Kasumi-1 (cell line): ENCODE results near the gene MFRP.

Source experiments
- DNase-seq, 2 experiments: peaks; one replicate each; lab custom pipeline; 2025; lab: John Stamatoyannopoulos, UW

MFRP gene

DNA sequence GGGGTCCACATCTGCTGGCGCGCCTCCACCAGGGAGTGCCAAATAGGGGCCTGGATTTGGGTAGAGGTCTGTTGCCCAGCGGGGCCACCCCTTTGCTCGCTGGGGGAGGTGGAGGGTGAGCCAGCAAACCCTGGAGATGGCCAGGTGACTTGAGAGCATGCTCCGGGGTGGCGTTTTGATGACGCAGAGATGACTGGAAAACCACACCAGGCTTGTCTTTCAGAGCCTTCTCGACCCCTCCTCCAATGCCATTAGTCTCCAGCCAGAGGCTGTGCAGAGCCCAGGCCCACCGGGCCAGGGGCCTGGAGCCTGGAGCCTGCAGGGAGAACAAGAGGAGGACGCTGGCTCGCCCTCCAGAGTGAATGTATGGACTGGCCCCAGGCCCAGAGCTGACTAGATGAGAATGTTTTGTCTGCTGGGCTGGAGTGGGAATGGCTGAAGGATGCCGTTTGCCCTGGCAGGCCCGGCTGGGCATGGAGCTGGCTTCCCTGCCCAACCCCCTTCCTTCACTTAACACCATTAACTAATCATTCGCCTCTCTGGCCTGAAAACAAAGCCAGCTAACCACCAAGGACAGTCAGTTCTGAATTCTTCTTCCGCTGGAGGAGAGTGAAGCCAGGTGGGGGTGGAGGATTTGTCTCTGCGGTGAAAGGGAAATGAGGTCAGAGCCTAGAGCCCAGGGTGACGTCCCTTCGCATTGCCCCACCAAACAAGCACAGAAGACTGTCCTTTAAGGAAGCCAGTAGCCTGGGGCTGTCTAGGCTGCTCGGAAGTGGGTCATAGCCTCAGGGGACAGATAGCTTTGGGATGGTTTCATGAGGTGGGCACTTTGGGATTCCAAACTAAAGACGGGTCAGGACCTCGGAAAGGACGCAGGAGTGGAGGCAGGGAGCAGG lies 28.0 kb downstream of the MFRP start:
- DNase-seq, result no peak

DNA sequence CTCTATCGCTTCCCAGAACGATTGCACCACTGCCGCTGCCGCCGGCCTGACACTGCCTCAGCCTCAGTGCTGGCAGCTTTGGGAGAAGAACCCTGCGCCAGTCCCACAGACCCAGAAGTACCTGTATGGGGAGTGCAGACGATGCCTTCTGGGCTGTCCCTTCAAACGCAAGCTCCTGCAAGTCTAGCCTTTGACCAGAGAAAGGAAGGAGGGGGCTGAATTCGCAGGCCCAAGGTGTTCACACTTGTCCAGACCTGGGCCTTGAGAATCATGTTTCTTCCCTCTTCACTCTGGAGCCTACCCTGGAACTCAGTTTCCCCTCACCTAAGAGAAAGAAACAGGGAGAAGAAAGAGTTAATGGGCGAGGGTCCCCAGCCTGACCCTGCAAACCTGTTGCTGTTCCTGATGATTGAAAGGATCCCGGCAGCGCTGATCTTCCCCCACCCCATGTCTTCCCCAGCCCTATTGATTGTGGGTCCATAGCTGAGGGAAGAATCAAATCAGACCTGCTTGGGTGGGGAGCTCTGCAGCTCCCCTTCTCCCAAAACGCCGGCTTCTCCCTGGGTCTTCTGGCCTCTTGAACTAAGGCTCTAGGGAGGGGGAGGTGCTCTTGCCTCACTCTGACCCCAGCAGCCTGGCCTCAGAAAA lies 28.8 kb downstream of the MFRP start:
- DNase-seq, result no peak

DNA sequence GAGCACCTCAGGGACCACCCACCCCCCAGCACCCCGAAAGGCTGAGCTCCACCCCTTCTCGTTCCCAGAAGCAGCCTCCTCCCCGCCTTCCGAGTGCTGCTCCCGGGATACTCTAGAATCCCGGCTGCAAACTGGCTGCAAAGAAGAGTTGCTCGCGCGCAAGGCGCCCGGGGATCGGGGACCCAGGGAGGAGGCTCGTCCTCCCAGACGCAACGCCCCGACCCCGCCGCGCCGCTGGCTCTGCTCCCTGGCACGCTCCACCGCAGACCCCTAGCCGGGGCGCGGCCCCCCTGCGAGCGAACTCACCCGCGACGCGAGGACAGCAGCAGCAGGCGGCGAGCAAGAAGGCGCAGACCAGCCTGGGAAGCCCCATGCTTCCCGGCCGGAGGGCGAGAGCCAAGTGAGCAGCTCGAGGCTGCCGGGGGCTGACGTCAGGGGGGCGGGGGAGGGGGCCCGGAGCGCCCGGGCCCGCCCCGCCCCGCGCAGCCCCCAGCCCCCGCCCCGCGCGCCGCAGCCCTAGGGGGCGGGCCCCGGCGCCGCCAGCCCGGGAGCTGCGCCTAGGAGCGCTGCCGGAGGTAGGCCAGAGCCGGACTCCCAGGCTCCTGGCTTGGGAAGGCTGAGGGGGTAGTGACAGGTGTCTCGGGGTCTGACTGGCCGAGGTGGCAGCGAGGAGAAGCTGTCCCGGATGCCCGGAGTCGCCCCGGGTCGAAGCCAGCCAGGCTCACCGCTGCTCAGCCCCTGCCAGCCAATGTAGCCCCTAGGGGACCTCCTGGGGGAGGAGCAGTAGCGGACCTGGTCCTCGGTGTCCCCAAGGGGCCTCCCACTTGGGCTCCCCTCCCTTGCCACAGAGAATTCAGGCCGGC lies 29.5 kb downstream of the MFRP start, which contains the start of gene MCAM:
Gene MCAM, minus strand, starts transcription at position 402 of the 863 bp plus-strand sequence. Its CDS starts 29 bp downstream, at position 373.
- no peak for DNase-seq

DNA sequence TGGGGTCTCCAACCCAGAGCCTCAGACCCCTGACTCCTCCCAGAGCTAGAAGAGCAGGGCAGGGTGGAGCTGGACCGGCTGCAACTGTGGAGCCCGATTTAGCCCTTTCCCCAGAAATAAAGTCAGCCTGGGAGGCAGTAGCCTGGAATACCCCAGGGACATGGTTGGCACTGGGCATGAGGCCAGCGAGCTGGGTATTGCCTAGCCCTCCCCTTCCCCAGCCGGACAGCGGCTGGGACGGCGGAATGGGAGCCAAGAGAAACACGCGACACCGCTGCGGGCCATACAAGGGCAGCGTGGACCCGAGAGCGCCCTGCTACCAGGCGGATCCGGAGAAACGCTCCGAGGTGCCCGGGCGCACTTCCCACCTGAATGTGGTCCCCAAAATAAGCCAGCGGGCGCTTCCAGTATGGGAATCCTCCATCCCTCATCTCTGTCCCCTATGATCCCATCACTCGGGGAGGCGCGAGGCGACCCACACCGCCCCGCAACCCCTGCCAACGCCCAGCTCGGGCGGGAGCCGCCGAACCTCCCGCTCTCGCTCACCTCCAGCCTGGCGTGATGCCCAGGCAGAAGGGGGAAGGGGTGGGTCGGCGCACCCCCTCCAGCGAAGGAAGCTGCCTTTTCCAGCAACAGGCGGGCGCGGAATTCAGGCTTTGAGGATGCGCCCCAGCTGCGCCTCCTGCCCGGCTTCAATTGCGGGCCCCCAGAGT lies 30.3 kb downstream of the MFRP start:
- no peak for DNase-seq

DNA sequence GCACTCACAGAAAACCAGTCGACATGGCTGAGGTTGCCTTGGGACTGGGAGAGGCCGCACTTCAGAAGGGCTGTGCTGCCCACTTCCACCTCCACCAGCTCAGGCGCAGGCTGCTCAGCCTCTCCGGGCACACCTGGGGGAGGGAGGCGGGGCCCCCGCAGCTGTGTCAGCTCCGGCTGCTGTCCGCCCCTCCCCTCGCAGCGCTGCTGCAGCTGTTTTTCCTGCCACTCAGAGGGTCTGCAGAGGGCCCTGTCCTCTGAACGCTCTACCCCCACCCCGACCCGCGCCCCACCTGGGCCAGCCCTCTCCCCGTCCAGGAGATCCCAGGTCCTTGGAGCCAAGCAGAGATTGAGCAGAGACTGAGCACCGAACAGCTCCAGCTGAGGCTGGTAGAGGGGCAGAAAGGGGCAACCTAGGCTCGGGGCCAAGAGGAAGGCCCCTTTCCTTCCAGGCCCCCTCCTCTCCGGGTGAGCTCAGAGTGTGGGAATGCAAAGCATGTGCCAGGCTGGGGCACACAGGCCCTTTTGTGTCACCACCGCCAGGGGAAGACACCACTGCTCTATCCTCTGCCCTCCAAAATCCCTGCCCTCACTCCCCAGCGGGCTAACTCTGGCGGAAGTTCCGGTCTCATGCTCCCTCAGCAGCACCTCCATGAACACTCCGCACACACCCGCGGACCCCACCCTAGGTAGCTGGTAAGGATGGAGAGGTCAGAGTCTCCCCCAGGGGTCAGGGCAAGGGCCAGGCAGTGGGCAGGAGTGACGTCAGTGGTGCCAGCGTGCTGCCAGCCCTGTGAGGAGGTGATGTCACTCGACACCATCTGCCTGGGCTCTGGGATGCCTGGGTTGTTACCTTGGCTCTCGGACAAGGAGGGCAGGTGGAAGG lies 31.1 kb downstream of the MFRP start:
- DNase-seq, result no peak

DNA sequence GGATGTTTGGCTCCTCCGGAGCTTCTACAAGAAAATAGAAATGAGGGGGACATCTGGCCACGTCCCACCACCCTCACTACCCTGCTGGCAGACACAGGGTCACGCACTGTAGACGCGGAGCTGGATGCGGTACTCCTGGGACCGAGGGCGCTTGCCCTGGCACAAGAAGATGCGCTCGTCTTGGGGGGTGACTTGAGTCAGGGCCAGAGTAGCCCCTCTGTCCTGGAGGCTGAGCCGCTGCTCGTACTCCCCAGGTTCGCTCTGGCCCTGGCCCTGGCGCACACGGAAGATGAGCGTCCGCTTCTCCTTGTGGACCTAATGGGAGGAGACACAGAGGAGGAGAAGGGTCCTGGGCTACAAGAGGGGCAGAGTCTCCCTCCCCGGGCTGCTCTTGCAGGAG lies 31.8 kb downstream of the MFRP start:
- DNase-seq, result no peak

DNA sequence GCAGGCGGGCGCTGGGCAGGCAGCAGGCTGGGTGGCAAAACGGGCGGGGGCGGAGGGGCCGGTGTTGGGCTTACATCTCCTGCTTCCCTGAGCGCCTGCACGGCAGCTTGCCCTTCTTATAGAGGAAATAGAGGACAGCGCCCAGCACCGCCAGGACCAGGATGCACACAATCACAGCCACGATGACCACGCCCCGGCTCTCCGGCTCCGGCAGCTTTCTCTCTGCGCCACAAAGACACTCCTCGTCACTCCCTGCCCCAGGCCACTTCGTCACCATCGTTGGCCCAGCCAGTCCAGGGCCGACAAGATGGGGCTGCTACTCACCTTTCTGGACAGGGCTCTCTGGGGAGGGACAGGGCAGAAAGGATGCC lies 35.8 kb downstream of the MFRP start:
- no peak for DNase-seq

DNA sequence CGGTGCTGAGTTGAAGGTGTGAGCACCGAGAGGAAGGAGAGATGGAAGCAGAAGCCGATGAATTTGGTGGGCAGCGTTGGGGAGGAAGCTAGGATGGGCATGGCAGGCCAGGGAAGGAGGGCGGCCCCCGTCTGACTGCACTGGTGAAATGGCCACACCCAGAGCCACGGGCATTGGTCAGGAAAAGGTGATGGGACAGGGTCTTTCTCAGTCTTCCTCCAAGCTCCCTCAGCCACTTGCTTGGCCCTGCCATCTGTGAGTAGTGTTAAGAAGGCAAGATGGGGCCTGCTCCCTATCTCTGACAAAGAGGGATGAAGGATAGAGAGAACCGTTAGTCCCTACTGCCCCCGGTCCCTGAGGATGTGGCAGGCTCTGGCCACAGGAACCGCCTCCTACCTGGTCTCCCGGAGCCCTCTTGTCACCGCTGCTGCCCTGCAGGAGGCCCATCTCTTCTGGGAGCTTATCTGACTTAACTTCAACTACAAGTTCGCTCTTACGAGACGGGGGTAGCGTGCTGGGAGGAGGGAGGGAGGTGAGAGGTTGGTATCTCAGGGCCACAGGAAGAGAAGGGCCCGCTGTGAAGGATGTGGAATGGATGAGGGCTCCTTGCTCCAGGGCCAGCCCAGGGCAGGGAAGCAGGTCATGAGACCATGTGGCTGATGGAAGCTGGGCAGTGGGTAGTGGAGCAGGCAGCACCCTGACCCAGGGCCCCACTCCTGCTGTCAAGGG lies 36.4 kb downstream of the MFRP start:
- DNase-seq, result no peak

DNA sequence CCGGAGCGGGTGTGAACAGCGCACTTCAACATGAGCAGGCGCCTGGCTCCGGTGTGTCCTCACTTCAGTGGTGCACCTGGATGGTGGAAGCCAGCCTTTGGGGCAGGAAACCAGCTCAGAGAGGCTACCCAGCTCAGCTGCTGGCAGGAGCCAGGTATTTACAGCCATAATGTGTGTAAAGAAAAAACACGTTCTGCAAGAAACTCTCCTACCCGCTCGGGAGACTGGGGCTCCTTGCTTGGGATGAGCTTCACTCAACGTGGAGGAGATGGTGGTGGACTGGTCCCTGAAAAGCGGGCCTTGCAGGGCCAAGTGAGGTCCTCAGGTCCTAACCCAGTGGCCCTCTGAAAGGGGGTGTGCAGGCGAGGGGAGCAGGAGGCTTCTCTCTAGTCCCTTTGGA lies 37.1 kb downstream of the MFRP start:
- DNase-seq, result no peak

DNA sequence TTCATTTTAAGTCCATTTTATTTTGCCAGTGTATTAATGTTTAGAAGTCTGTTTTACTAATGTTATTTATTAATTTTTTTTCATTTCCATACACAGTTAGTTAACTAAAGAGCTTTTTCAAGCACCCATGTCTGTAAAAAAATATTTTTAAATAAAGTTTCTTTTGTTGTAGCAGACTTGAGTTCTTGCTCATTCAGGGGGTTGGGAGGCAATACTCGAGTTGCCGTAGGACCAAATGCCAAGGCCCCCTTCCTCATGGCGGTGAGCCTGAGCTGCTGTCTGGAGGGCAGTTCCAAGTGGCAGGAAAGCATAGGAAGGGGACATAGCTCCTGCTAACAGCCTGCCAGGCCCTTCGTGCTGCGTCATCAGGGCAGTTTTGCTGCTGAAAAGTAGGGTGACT lies 38.5 kb downstream of the MFRP start:
- no peak for DNase-seq

DNA sequence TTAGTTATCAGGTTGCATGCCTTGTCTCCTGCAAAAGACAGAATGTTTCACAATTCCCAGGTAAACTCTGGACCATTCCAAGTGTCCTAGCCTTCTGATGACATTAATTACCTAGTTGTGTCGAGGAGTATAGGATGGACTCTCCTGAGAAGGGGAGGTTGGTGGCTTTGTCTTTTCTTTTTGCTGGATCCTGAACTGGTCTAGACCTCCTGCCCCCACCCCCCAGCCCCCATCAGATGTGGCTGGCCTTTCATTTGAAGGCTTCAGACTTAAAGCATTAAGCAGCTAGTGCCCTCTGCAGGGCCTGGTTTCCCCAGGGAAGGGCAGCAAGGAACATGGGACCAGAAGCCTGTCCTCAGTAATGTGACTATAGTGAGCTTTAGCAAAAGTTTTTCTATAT lies 39.3 kb downstream of the MFRP start:
- DNase-seq, result no peak

DNA sequence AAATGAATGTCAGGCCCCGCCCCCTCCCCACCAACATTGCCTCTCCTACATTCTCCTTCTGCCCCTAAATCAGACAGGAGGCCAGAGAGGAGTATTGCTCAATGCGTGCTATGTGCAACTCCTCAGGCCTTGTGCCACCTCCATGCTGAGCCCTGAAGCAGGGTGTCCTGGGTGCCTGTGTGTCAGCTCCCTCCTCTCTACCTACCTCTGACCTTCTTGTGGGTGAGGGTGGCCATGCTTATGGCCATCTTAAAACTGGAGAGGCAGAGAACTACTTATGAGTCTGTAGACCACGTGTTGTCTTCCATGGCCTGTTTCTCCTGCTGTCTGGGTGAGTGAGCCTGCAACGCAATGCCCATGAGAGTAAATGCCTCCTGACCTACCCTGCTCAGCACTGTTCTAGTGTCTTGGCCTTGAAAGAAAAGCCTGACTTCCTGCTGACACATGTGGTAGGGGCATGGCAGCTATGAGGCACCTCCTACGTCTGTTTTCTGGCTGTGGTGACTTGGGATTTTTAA lies 40.1 kb downstream of the MFRP start:
- no peak for DNase-seq

DNA sequence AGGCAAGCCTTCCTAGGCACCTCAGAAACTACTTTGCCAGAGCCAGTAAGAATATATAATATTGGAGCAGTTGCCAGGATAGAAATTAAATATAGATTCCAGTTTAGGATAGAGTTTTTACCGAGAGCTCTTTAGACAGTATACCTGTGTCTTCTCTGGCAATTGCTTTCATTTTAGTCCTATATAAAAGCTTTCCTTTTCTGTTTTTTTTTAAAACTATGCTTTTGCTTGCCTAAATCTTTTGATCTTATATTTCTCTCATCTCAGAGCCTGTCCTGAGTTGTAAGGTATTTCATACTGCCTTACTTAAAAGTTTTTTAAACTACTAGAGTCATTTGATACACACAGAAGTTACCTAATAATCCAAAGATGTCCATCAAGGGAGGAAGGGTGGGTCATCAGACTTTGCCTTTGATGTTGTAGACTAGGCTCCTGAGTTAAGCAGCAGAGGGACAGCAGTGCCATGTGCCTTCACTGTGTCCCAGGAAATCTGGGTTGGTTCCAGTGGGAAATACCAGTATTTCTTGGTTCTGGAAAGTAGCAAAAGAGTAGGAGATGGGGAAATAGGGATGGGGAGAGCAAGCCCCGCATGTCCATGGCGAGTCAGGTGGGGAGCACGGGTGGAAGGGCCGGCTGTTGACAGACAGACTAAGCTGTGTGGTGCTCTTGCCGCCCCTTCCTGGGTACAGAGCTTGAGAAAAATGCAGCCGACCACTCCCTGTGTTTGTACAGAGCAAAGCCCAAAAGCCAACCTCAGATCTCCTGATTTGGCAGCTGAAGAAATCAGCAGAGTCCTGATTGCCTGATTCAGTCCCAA lies 40.7 kb downstream of the MFRP start:
- DNase-seq, result no peak

DNA sequence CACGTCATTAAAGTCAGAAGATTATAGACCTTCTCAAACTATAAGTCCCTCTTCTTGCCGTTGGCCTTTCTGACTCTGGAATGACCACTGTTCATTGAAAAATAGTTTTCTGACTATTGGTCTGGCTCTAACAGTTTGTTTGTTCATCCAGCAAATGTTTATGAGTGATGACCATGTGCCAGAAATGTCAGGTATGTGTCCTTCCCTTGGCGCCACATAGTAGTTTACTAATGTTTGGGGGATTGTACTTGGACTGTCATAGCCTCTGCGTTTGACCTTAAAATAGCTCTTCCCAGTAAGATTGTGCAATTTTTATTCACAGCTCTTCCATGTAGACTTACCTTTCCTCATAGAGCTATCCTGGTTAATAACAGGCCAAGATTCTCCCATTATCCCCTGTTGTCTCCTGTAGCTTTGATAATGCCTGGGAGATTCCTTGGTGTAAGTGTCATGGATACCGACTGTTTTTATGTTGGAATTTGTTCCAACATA lies 43.2 kb downstream of the MFRP start:
- DNase-seq, result no peak

DNA sequence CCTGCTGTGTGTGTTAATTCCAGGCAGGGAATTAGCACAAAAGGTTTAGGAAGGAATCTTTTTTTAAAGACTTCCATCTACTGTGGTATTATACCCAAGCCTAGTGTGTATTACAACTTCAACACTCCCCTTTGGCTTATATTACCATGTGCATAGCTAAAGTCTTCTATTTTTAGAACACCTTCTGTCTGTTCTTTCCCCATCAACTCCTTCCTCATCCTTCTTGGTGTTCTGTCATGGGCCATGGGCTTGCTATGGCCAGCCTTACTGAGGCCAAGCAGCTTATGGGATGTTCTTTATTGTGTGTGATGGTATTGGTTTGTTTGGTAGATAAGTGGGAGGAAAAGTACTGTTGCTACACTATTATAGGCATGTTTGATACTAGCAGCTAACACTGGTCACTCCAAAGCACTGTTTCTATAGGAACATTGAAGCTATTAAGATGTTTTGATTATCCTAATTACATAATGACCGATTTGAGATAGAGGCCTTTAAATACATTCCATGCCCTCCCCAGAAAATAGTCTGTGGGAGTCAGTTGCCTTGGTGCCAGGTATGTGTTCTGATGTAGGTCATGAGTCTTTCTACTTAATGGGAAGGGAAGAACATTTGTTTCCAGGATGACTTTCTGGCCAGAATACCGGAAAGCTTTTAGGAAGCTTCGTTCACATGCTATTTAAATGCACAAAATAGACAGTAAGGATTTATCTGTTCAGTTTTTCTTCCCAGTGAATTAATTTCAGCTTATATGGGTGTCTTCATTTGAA lies 46.1 kb downstream of the MFRP start:
- DNase-seq, result no peak

DNA sequence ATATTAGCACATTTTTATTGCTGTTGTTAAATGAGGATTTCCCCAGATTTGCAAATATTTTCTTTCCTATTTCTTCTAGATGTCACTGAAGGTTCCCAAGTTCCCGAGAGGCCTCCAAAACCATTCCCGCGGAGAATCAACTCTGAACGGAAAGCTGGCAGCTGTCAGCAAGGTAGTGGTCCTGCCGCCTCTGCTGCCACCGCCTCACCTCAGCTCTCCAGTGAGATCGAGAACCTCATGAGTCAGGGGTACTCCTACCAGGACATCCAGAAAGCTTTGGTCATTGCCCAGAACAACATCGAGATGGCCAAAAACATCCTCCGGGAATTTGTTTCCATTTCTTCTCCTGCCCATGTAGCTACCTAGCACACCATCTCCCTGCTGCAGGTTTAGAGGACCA lies 47.1 kb downstream of the MFRP start:
- DNase-seq, result no peak

DNA sequence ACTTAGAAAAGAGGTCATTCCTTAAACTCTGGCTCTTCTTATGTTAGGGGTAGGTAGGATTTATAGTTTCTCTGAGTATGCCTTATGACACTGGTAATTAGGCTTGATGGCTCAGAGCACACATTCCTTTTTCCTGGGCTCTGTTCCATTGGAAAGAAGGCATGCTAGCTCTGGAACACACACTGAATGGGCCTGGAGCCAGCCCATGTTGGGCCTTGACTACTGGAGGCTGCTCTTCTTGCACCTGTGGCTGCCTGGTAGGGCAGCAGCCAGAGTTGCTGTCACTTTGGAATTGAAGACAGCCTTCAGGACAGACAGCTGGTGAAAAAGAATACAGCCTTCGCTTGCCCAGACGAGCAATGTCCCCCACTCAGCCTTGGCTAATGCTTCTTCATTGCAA lies 47.8 kb downstream of the MFRP start:
- no peak for DNase-seq

DNA sequence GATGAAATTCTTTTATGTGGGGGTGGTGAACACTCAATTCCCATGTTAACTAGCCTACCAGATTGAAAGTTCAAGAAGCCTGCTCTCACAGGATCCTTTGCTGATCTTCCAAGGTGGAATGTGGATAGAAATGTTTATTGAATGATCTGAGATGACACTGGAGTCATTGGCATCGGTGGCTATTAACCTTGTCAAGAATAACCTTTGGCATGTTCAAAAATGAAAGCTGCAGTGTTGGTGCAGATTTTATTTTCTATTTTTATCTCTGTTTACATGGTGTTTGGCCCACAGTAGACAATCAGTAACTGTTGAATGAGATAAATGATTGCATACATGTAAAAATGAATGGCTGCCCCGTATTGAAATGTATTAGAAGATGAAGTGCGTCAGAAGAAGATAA lies 48.6 kb downstream of the MFRP start:
- no peak for DNase-seq
